Ectodermal cell (in vitro differentiated cells): ENCODE results near the gene AFF2.

Experiments used
- H3K27ac ChIP-seq: 2 replicates; pipeline ENCODE4 v1.7.0; 2013; ENCODE audit warnings: mild to moderate bottlenecking, low read depth, low read length; ENCODE audit not compliant: insufficient read depth, poor library complexity, severe bottlenecking
- H3K27me3 ChIP-seq: 2 replicates; pipeline ENCODE4 v1.7.0; 2013; ENCODE audit warnings: mild to moderate bottlenecking, low read length; ENCODE audit not compliant: insufficient read depth, control insufficient read depth, poor library complexity, severe bottlenecking
- H3K36me3 ChIP-seq: one replicate; pipeline ENCODE4 v1.7.0; 2013; ENCODE audit warnings: low read length; ENCODE audit not compliant: control insufficient read depth, insufficient read depth
- H3K4me1 ChIP-seq: one replicate; pipeline ENCODE4 v1.7.0; 2013; ENCODE audit warnings: low read length; ENCODE audit not compliant: control insufficient read depth, insufficient read depth
- H3K4me3 ChIP-seq: 2 replicates; pipeline ENCODE4 v1.7.0; 2013; ENCODE audit warnings: low read depth, low read length, control low read depth; ENCODE audit not compliant: insufficient read depth
- H3K9me3 ChIP-seq: 2 replicates; pipeline ENCODE4 v1.7.0; 2013; ENCODE audit warnings: mild to moderate bottlenecking, low read length, moderate library complexity; ENCODE audit not compliant: control insufficient read depth
- WGBS, 2 experiments: methylation state at CpG; one replicate each; pipeline ENCODE4 v1.1.7; 2013; ENCODE audit warnings: missing lambda C conversion rate in 2 of 2; 5-methylcytosine and 5-hydroxymethylcytosine counted together

AFF2 gene

DNA sequence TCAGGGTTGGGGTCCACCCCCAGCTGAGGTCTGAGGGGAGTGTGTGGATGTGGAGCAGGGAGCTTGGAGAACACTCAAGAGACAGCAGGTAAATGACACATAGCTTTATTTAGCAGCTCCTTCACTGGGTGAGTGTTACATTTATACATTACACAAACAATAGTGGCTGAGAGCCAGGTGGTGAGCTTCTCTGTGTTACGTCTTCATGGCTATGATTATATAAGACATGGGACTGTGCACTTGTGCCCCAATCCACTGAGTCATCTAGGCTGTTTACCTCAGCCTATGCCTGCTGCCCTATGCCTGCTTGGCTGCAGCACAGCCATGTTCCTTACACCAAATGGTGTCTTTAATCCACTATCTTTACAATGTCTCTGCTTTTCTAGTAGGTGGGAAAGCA is 459.6 kb downstream of the AFF2 start:
- H3K4me3 ChIP-seq: no peak overlapping the region
- no peaks in the 10 kb centered on the region for H3K4me1 ChIP-seq
- no peaks in the 10 kb centered on the region for H3K36me3 ChIP-seq
- no peaks in the 10 kb centered on the region for H3K27me3 ChIP-seq
- no peak overlapping the region for H3K27ac ChIP-seq
- WGBS, 2 experiments: 80 to 94% methylated on average over 1 of the region's 1 CpG
- no peaks in the 10 kb centered on the region for H3K9me3 ChIP-seq

DNA sequence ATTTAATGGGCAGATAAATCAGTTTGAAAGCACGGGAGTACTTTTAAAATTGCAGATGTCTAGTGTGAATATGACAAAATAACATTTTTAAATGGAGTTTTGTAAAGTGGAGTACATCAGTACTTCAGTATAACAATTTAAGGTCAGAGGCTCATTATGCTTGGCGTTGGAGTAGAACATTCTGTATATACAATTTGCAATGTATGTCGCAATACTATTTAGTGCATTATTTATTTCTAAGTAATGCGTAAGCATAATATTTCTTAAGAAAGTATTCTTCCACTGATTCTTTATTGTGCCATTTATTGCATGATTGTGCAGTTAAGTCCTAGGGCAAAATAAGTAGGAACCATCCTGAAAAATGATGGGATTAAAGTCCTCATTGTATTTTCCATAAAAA is 461.6 kb downstream of the AFF2 start:
- WGBS, 2 experiments: 75 to 100% methylated on average over 1 of the region's 4 CpGs
- no peaks in the 10 kb centered on the region for H3K36me3 ChIP-seq
- no peaks in the 10 kb centered on the region for H3K4me1 ChIP-seq
- no peaks in the 10 kb centered on the region for H3K9me3 ChIP-seq
- no peak overlapping the region for H3K27ac ChIP-seq
- no peaks in the 10 kb centered on the region for H3K27me3 ChIP-seq
- H3K4me3 ChIP-seq: no peak overlapping the region

DNA sequence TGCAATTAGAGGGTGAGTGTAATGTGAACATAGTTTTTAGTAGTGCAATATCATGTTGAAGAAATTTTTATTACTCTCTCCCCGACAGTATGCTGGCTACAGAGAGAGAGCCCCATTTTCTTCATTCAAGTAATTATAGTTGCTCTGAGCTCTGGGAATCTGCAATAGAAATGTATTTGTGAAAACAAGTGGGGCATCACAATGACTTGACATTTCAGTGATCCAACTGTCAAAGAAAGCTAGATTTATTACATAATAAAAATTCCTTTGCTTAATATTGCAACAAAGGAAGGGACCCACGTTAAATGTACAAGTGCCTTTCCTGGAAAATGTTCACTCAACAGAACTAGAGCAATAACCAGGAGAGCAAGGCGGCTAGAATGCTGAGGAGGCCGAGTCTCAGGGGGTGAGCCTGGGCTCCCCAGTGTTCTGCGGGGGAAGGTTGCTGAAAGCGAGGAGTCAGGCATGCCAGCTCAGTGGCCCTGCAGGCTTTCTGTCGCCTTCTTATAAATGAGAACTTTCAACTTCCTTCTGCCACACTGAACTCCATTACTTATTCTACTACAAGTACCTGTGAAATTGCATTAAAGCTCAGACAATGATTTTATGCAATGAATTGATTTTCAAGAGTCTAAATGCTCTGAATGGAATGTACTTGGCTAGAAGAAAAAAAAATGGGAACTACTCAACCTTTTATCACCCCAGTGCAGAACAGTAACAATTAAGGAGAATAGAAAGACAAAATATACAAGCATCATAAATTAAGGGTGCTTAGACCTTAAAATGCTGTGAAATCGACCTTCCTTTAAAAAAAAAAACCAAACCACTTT is 476.4 kb downstream of the AFF2 start:
- H3K27ac ChIP-seq: no peak overlapping the region
- H3K27me3 ChIP-seq: no peaks in the 10 kb centered on the region
- WGBS, 2 experiments: 83 to 84% methylated on average over 6 to 8 of the region's 8 CpGs

DNA sequence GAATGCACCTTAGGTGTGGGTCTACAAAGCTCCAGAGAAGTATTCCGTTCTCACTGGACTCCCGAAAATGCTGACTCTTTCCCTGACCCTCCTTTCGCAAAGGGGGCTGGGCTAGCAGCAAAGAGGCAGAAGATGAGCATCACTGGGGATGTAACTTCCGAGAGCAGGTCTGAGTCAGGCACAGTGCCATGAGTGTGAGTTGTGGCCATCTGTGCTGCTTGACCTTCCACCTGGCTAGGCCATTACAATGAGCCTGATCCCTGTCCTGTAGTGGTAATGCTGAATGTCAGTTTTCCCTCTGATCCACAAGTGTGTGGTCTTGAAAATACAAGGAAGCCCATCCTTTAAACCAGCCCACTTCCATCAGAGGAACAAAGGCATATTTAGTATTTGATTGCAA is 479.4 kb downstream of the AFF2 start:
- Histone ChIP-seq H3K27ac (no peak overlapping the region), H3K4me1 (no peaks in the 10 kb centered on the region), H3K27me3 (no peaks in the 10 kb centered on the region), H3K9me3 (no peaks in the 10 kb centered on the region), H3K4me3 (no peak overlapping the region), H3K36me3 (no peaks in the 10 kb centered on the region)
- WGBS, 2 experiments: 92 to 95% methylated on average over 4 of the region's 4 CpGs

More for the DNA sequence above, 476.4 kb downstream of the AFF2 start:
- H3K9me3 ChIP-seq: no peaks in the 10 kb centered on the region
- H3K4me3 ChIP-seq: no peak overlapping the region
- H3K36me3 ChIP-seq: no peaks in the 10 kb centered on the region
- H3K4me1 ChIP-seq: no peaks in the 10 kb centered on the region

DNA sequence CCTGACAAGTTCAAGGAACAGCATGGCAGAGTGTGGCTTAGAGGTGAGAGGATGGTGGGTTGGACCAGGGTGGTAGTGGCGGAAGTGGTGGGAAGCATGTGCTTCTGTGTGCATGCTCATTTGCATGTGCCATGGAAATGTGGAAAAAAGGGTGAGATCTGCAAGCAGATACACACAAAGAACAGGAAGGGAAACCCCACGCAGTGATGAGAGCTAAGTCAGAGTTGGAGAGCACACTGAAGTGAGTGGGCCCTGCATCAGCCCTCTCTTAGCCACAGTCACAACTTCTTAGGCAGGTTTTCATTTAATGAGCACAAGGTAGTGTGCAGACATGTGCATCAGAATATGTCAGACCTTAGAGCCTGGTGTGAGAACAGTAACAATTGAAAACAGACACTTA is 483.8 kb downstream of the AFF2 start:
- Histone ChIP-seq H3K4me1 (no peaks in the 10 kb centered on the region), H3K27me3 (no peaks in the 10 kb centered on the region), H3K4me3 (no peak overlapping the region), H3K36me3 (no peaks in the 10 kb centered on the region), H3K27ac (no peak overlapping the region), H3K9me3 (no peaks in the 10 kb centered on the region)
- WGBS, 2 experiments: 90 to 92% methylated on average over 2 of the region's 2 CpGs

DNA sequence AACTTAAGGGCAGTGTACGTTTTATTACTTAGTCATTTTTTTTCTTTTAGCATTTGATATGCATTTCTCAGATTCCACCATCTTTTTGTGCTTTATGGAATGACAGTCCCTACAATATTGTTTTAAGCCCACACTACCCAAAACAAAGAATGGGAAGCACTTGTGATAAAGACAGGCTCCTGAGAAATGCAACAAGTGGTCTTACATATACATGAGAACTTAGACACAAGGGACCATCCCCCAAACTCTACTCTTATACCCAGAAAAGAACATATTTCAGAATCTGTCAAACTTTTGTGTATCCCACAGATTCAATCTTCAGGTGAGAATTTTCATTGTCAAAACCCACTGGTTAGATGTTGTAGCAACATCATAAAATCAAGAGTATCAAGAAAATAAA is 491.1 kb downstream of the AFF2 start:
- no peaks in the 10 kb centered on the region for H3K36me3 ChIP-seq
- no peak overlapping the region for H3K27ac ChIP-seq
- no peak overlapping the region for H3K4me3 ChIP-seq
- WGBS, 2 experiments: 89% methylated on average over 1 of the region's 1 CpG; no CpG with 5 or more reads in 1 of the 2 experiments
- no peaks in the 10 kb centered on the region for H3K9me3 ChIP-seq
- no peaks in the 10 kb centered on the region for H3K27me3 ChIP-seq
- no peaks in the 10 kb centered on the region for H3K4me1 ChIP-seq

DNA sequence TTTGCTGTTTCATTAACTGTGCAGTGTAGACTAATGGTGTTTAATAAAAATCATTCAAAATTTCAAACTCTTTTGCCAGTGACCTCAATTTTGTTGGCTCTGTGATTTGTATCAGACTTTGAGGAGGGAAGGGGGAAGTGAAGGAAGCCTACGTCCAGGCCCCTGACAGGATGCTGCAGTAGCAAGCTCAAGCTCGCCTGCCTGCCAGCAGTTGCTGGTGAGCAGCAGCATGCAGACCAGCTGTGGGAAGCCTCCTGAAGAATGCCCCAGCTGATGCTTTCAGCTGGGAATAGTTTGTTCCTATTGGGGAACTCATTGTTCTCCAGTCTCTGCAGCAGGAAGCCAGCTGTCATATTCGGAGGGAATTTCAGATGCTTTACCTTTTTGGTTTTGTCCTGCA is 495.2 kb downstream of the AFF2 start:
- no peaks in the 10 kb centered on the region for H3K4me1 ChIP-seq
- H3K27me3 ChIP-seq: no peaks in the 10 kb centered on the region
- H3K9me3 ChIP-seq: no peaks in the 10 kb centered on the region
- H3K27ac ChIP-seq: no peak overlapping the region
- WGBS, 2 experiments: 51 to 56% methylated on average over 3 of the region's 3 CpGs
- no peaks in the 10 kb centered on the region for H3K36me3 ChIP-seq
- no peak overlapping the region for H3K4me3 ChIP-seq

DNA sequence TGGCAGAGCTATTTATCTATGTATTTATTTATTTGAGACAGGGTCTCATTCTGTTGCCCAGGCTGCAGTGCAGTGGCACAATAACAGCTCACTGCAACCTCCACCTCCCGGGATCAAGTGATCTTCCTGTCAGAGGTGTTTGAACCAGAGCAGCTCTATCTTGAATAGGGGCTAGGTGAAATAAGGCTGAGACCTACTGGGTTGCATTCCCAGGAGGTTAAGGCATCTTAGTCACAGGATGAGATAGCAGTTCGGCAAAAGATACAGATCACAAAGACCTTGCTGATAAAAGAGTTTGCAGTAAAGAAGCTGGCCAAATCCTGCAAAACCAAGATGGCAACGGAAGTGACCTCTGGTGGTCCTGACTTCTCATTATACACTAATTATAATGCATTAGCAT is 501.9 kb downstream of the AFF2 start:
- Histone ChIP-seq H3K9me3 (no peaks in the 10 kb centered on the region), H3K36me3 (no peaks in the 10 kb centered on the region), H3K27ac (no peak overlapping the region), H3K4me3 (no peak overlapping the region), H3K4me1 (no peaks in the 10 kb centered on the region), H3K27me3 (no peaks in the 10 kb centered on the region)
- WGBS, 2 experiments: 80 to 85% methylated on average over 3 of the region's 3 CpGs

DNA sequence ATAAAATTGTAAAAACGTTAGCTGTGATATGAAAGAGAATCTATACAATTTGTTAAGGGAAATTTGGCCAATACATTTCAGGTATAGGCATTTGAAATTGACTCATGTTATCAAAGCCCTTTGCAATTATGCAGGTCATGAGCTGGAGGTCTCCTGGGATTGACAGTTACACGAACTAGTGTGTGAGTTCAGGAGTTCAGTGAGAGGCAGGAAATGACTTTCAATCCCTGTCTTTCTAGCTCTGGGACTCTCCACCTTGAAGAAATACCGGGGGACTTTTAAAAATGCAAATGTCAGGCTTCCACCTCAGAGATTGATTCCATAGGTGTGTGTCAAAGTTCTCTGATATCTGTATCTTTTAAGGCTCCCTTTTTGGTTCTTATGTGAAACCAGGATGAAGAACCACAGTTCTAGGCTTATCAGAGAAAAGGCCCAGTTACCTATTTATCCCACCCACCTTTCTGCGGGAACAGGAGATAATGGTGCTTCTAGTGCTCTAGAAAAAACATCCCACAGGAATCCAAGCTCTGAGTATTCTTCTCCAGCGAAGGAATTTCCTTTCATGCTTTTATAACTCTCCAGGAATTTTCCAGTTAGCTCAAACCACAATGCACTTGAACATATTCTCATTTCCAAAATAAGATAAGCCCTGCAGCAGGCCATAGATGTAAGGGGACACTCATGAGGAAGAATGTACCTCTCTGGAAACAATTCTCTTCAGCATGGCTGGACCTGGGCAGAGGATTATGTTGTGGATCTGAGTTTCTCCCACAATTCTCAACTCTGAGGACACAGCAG is 503.6 kb downstream of the AFF2 start:
- 89 to 90% methylated on average over 5 of the region's 5 CpGs for WGBS, 2 experiments
- Histone ChIP-seq H3K4me3 (no peak overlapping the region), H3K36me3 (no peaks in the 10 kb centered on the region), H3K9me3 (no peaks in the 10 kb centered on the region), H3K27ac (no peak overlapping the region), H3K27me3 (no peaks in the 10 kb centered on the region), H3K4me1 (no peaks in the 10 kb centered on the region)

DNA sequence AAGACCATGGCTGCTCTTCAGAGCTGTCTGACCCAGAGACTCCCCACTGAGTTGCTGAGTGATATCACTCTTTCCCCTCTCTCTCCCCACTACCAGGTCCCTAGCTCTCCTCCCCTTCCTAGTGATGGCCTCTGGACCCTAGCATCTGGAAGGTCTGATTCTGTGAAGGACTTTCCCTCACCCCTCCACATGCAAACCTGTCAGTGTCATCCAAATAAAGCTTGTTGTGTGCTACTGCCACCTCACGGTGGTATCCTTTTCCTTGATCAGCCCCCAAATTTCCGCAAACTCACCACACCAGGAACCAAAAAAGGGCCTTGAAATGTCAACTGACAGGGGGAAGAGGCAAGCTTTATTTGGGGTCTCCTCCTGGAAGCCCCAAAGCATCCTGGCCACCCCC is 504.5 kb downstream of the AFF2 start:
- H3K9me3 ChIP-seq: no peaks in the 10 kb centered on the region

More for the DNA sequence above, 504.5 kb downstream of the AFF2 start:
- H3K27ac ChIP-seq: no peak overlapping the region
- WGBS, 2 experiments: 69 to 73% methylated on average over 2 of the region's 2 CpGs
- H3K4me3 ChIP-seq: no peak overlapping the region
- H3K4me1 ChIP-seq: no peaks in the 10 kb centered on the region
- no peaks in the 10 kb centered on the region for H3K27me3 ChIP-seq
- H3K36me3 ChIP-seq: no peaks in the 10 kb centered on the region
